HEK293 (cell line): ENCODE data around the gene AHSA1.

Source experiments
- CTCF ChIA-PET: fragments of 350-600 bp; formaldehyde crosslinking; extraction: SDS; loops from one replicate; lab custom pipeline; 2021; ENCODE audit warnings: antibody characterized with exemption; lab: Yijun Ruan, JAX
- POLR2A ChIA-PET: fragments of 300-600 bp; formaldehyde crosslinking; extraction: SDS; loops from one replicate; lab custom pipeline; 2020; ENCODE audit warnings: antibody characterized with exemption, inconsistent platforms; lab: Yijun Ruan, JAX
- H3K27ac ChIP-seq: fragments of 200-500 bp; sonication (Bioruptor generic); 2 replicates; pipeline ENCODE4 v1.5.1; 2014; ENCODE audit warnings: low read depth, low read length, control low read depth, inconsistent platforms; ENCODE audit errors: extremely low read depth
- H3K36me3 ChIP-seq, 2 experiments: fragments of 200-500 bp in 1 of 2; sonication (Bioruptor generic) in 1 of 2; 1 replicate in 1 of 2; 2 replicates in 1 of 2; pipeline ENCODE4 v1.5.1; 2014 to 2017; ENCODE audit warnings: inconsistent platforms in 2 of 2, low read length in 2 of 2; ENCODE audit not compliant: control insufficient read depth in 2 of 2, insufficient read depth in 1 of 2
- H3K4me1 ChIP-seq: fragments of 200-500 bp; sonication (Bioruptor generic); 2 replicates; pipeline ENCODE4 v1.5.1; 2014; ENCODE audit warnings: mild to moderate bottlenecking, low read length, inconsistent platforms; ENCODE audit not compliant: control insufficient read depth, insufficient read depth
- H3K4me3 ChIP-seq: 2 replicates; pipeline ENCODE4 v1.5.1; 2011; ENCODE audit warnings: low read depth, mild to moderate bottlenecking, control low read depth, low read length, moderate library complexity
- H3K9me3 ChIP-seq: fragments of 200-500 bp; sonication (Bioruptor generic); 2 replicates; pipeline ENCODE4 v1.5.1; 2014; ENCODE audit warnings: low read depth, low read length, inconsistent platforms; ENCODE audit not compliant: control insufficient read depth, insufficient read depth
- FEZF1 ChIP-seq: fragments of 450-650 bp; formaldehyde crosslinking; IDR thresholded peaks from 2 replicates; pipeline ENCODE4 v1.5.1; 2016; ENCODE audit warnings: missing biosample characterization, missing genetic modification characterization
- GFI1B ChIP-seq: fragments of 450-650 bp; formaldehyde crosslinking; IDR thresholded peaks from 2 replicates; pipeline ENCODE4 v1.5.1; 2016; ENCODE audit warnings: missing biosample characterization, missing genetic modification characterization
- GLIS1 ChIP-seq: fragments of 450-650 bp; formaldehyde crosslinking; IDR thresholded peaks from 2 replicates; pipeline ENCODE4 v1.5.1; 2016; ENCODE audit warnings: missing biosample characterization, missing genetic modification characterization
- MYNN ChIP-seq: fragments of 450-650 bp; formaldehyde crosslinking; IDR thresholded peaks from 2 replicates; pipeline ENCODE4 v1.5.1; 2016; ENCODE audit warnings: missing biosample characterization, missing genetic modification characterization, borderline replicate concordance
- ZFP69B ChIP-seq: fragments of 450-650 bp; formaldehyde crosslinking; IDR thresholded peaks from 2 replicates; pipeline ENCODE4 v1.5.1; 2016; ENCODE audit warnings: missing biosample characterization, missing genetic modification characterization
- ZNF155 ChIP-seq: fragments of 450-650 bp; formaldehyde crosslinking; IDR thresholded peaks from 2 replicates; pipeline ENCODE4 v1.5.1; 2016; ENCODE audit warnings: missing biosample characterization, missing genetic modification characterization
- ZNF16 ChIP-seq: fragments of 450-650 bp; formaldehyde crosslinking; IDR thresholded peaks from 2 replicates; pipeline ENCODE4 v1.5.1; 2016; ENCODE audit warnings: low read depth, missing biosample characterization, missing genetic modification characterization
- ZNF174 ChIP-seq: fragments of 450-650 bp; formaldehyde crosslinking; IDR thresholded peaks from 2 replicates; pipeline ENCODE4 v1.5.0; 2017; ENCODE audit warnings: missing biosample characterization, mild to moderate bottlenecking, missing genetic modification characterization
- ZNF221 ChIP-seq: fragments of 450-650 bp; formaldehyde crosslinking; IDR thresholded peaks from 2 replicates; pipeline ENCODE4 v1.5.1; 2017; ENCODE audit warnings: missing biosample characterization, missing genetic modification characterization, borderline replicate concordance
- ZNF223 ChIP-seq: fragments of 450-650 bp; formaldehyde crosslinking; IDR thresholded peaks from 2 replicates; pipeline ENCODE4 v1.5.1; 2016; ENCODE audit warnings: missing biosample characterization, missing genetic modification characterization
- ZNF239 ChIP-seq: fragments of 450-650 bp; formaldehyde crosslinking; IDR thresholded peaks from 2 replicates; pipeline ENCODE4 v1.5.1; 2016; ENCODE audit warnings: missing biosample characterization, missing genetic modification characterization
- ZNF266 ChIP-seq: fragments of 450-650 bp; formaldehyde crosslinking; IDR thresholded peaks from 2 replicates; pipeline ENCODE4 v1.5.1; 2016; ENCODE audit warnings: missing biosample characterization, missing genetic modification characterization, low read depth
- ZNF274 ChIP-seq, 2 experiments: fragments of 200-500 bp in 1 of 2; fragments of 450-650 bp in 1 of 2; sonication (Bioruptor generic) in 1 of 2; formaldehyde crosslinking in 1 of 2; IDR thresholded peaks; 2 replicates each; pipeline versions ENCODE4 v1.5.1 to v1.6.1; 2014 to 2016; ENCODE audit warnings: borderline replicate concordance in 1 of 2, inconsistent platforms in 1 of 2, low read length in 1 of 2, missing biosample characterization in 1 of 2, missing genetic modification characterization in 1 of 2
- ZNF335 ChIP-seq: fragments of 450-650 bp; formaldehyde crosslinking; conservative IDR thresholded peaks from 2 replicates; pipeline ENCODE4 v1.5.1; 2016; ENCODE audit warnings: missing biosample characterization, missing genetic modification characterization
- ZNF366 ChIP-seq: fragments of 450-650 bp; formaldehyde crosslinking; conservative IDR thresholded peaks from 2 replicates; pipeline ENCODE4 v1.5.1; 2016; ENCODE audit warnings: missing biosample characterization, missing genetic modification characterization
- ZNF426 ChIP-seq: fragments of 450-650 bp; formaldehyde crosslinking; IDR thresholded peaks from 2 replicates; pipeline ENCODE4 v1.5.1; 2017; ENCODE audit warnings: missing biosample characterization, missing genetic modification characterization, mild to moderate bottlenecking, inconsistent platforms, moderate library complexity
- ZNF473 ChIP-seq: fragments of 450-650 bp; formaldehyde crosslinking; IDR thresholded peaks from 2 replicates; pipeline ENCODE4 v1.5.1; 2017; ENCODE audit warnings: missing biosample characterization, missing genetic modification characterization
- ZNF48 ChIP-seq: fragments of 450-650 bp; formaldehyde crosslinking; IDR thresholded peaks from 2 replicates; pipeline ENCODE4 v1.5.1; 2016; ENCODE audit warnings: missing biosample characterization, missing genetic modification characterization
- ZNF549 ChIP-seq: fragments of 450-650 bp; IDR thresholded peaks from 2 replicates; pipeline ENCODE4 v1.5.1; 2018; ENCODE audit warnings: missing biosample characterization, missing genetic modification characterization, mild to moderate bottlenecking, inconsistent platforms, moderate library complexity
- ZNF555 ChIP-seq: fragments of 450-650 bp; formaldehyde crosslinking; conservative IDR thresholded peaks from 2 replicates; pipeline ENCODE4 v1.5.1; 2017; ENCODE audit warnings: missing biosample characterization, mild to moderate bottlenecking, missing genetic modification characterization, inconsistent platforms
- ZNF571 ChIP-seq: fragments of 450-650 bp; formaldehyde crosslinking; IDR thresholded peaks from 2 replicates; pipeline ENCODE4 v1.5.0; 2017; ENCODE audit warnings: missing biosample characterization, missing genetic modification characterization
- ZNF580 ChIP-seq: fragments of 450-650 bp; formaldehyde crosslinking; IDR thresholded peaks from 2 replicates; pipeline ENCODE4 v1.5.1; 2016; ENCODE audit warnings: missing biosample characterization, missing genetic modification characterization
- ZNF664 ChIP-seq: fragments of 450-650 bp; formaldehyde crosslinking; IDR thresholded peaks from 2 replicates; pipeline ENCODE4 v1.5.1; 2016; ENCODE audit warnings: missing biosample characterization, missing genetic modification characterization
- ZNF76 ChIP-seq: fragments of 450-650 bp; formaldehyde crosslinking; IDR thresholded peaks from 2 replicates; pipeline ENCODE4; 2016; ENCODE audit warnings: low read depth, missing biosample characterization, missing genetic modification characterization, borderline replicate concordance
- ZNF837 ChIP-seq: fragments of 450-650 bp; formaldehyde crosslinking; IDR thresholded peaks from 2 replicates; pipeline ENCODE4 v1.5.1; 2016; ENCODE audit warnings: missing biosample characterization, missing genetic modification characterization
- TF ChIP-seq, protein P1 (sequence below): fragments of 450-650 bp; formaldehyde crosslinking; IDR thresholded peaks from 2 replicates; pipeline ENCODE4 v1.5.1; 2016; ENCODE audit warnings: missing biosample characterization, missing genetic modification characterization
- TF ChIP-seq, protein P2 (sequence below): fragments of 450-650 bp; formaldehyde crosslinking; IDR thresholded peaks from 2 replicates; pipeline ENCODE4 v1.5.1; 2016; ENCODE audit warnings: missing biosample characterization, missing genetic modification characterization
- TF ChIP-seq, protein P3 (sequence below): fragments of 450-650 bp; formaldehyde crosslinking; IDR thresholded peaks from 2 replicates; pipeline ENCODE4 v1.5.1; 2016; ENCODE audit warnings: missing biosample characterization, missing genetic modification characterization

The AHSA1 gene

DNA sequence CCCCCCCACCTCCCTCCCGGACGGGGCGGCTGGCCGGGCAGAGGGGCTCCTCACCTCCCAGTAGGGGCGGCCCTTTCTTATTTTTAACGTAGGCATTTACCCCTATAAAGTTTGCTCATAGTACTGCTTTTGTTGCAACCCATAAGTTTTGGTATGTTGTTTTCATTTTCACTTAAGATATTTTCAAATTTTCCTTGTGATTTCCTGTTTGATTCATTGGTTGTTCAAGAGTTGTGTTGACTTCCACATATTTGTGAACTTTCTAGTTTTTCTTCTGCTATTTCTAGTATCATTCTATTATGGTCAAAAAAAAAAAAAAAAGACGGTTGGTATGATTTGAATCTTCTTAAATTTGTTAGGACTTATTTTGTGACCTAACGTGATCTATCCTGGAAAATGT lies 41.1 kb upstream of the AHSA1 start (continued):
- TF ChIP-seq GFI1B, result no peak
- no peak for TF ChIP-seq ZNF837 (tag by site-specific recombination)
- TF ChIP-seq GLIS1 (tag by site-specific recombination), result no peak
- no peak for TF ChIP-seq ZNF266 (tag by site-specific recombination)
- TF ChIP-seq ZNF335, result no peak
- no peak for TF ChIP-seq MYNN (tag by site-specific recombination)
- TF ChIP-seq, protein P1, sequence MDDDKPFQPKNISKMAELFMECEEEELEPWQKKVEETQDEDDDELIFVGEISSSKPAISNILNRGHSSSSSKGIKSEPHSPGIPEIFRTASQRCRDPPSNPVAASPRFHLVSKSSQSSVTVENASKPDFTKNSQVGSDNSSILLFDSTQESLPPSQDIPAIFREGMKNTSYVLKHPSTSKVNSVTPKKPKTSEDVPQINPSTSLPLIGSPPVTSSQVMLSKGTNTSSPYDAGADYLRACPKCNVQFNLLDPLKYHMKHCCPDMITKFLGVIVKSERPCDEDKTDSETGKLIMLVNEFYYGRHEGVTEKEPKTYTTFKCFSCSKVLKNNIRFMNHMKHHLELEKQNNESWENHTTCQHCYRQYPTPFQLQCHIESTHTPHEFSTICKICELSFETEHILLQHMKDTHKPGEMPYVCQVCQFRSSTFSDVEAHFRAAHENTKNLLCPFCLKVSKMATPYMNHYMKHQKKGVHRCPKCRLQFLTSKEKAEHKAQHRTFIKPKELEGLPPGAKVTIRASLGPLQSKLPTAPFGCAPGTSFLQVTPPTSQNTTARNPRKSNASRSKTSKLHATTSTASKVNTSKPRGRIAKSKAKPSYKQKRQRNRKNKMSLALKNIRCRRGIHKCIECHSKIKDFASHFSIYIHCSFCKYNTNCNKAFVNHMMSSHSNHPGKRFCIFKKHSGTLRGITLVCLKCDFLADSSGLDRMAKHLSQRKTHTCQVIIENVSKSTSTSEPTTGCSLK (tag by site-specific recombination), result no peak
- no peak for TF ChIP-seq FEZF1 (tag by site-specific recombination)
- TF ChIP-seq ZFP69B (tag by site-specific recombination), result no peak
- no peak for TF ChIP-seq ZNF555
- TF ChIP-seq, protein P2, sequence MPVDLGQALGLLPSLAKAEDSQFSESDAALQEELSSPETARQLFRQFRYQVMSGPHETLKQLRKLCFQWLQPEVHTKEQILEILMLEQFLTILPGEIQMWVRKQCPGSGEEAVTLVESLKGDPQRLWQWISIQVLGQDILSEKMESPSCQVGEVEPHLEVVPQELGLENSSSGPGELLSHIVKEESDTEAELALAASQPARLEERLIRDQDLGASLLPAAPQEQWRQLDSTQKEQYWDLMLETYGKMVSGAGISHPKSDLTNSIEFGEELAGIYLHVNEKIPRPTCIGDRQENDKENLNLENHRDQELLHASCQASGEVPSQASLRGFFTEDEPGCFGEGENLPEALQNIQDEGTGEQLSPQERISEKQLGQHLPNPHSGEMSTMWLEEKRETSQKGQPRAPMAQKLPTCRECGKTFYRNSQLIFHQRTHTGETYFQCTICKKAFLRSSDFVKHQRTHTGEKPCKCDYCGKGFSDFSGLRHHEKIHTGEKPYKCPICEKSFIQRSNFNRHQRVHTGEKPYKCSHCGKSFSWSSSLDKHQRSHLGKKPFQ (tag by site-specific recombination), result no peak

- Histone ChIP-seq H3K9me3 (no peaks in the 10 kb centered on the region), H3K27ac (no peak overlapping the region), H3K4me3 (no peak overlapping the region), H3K4me1 (no peaks in the 10 kb centered on the region)
- CTCF ChIA-PET, result interaction anchor here (0.7 kb wide), 1 partner anchor 14 kb away, joined by 3 read pairs; no protein-coding TSS in a partner anchor
- TF ChIP-seq ZNF664 (tag by site-specific recombination) (no peak), ZNF473 (tag by site-specific recombination) (no peak), ZNF426 (tag by site-specific recombination) (no peak)
- TF ChIP-seq, protein P3, sequence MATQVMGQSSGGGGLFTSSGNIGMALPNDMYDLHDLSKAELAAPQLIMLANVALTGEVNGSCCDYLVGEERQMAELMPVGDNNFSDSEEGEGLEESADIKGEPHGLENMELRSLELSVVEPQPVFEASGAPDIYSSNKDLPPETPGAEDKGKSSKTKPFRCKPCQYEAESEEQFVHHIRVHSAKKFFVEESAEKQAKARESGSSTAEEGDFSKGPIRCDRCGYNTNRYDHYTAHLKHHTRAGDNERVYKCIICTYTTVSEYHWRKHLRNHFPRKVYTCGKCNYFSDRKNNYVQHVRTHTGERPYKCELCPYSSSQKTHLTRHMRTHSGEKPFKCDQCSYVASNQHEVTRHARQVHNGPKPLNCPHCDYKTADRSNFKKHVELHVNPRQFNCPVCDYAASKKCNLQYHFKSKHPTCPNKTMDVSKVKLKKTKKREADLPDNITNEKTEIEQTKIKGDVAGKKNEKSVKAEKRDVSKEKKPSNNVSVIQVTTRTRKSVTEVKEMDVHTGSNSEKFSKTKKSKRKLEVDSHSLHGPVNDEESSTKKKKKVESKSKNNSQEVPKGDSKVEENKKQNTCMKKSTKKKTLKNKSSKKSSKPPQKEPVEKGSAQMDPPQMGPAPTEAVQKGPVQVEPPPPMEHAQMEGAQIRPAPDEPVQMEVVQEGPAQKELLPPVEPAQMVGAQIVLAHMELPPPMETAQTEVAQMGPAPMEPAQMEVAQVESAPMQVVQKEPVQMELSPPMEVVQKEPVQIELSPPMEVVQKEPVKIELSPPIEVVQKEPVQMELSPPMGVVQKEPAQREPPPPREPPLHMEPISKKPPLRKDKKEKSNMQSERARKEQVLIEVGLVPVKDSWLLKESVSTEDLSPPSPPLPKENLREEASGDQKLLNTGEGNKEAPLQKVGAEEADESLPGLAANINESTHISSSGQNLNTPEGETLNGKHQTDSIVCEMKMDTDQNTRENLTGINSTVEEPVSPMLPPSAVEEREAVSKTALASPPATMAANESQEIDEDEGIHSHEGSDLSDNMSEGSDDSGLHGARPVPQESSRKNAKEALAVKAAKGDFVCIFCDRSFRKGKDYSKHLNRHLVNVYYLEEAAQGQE (tag by site-specific recombination), result no peak
- TF ChIP-seq, all 188 proteins: peak for 0
- POLR2A ChIA-PET, result no interaction called here
- peaks cover 0 to 43% of the 10 kb centered on the region in 2 experiments; a peak in 1 of 3 replicates for H3K36me3 ChIP-seq
Observed at GRCh38 chr14:77421201-77421600, 36.7 kb upstream of the AHSA1 start.

- Histone ChIP-seq H3K9me3 (no peaks in the 10 kb centered on the region), H3K36me3 (peaks cover 0 to 65% of the 10 kb centered on the region in 2 experiments; a peak in 1 of 3 replicates), H3K27ac (no peak within 1 kb of the TSS), H3K4me1 (no peaks in the 10 kb centered on the region), H3K4me3 (no peak within 1 kb of the TSS)
- ChIA-PET CTCF (no interaction called here), POLR2A (no interaction called here)
- TF ChIP-seq ZNF274 (IDR thresholded peaks at IDR 0.05; ENCODE audit: low read length) (no peak), ZNF274 (tag by site-specific recombination; IDR thresholded peaks at IDR 0.05; ENCODE audit: borderline replicate concordance) (no peak), ZNF174 (tag by site-specific recombination) (no peak), ZFP69B (tag by site-specific recombination) (no peak), ZNF221 (tag by site-specific recombination) (no peak), ZNF549 (no peak), ZNF366 (tag by site-specific recombination) (no peak), ZNF223 (tag by site-specific recombination) (no peak), ZNF239 (tag by site-specific recombination) (no peak), ZNF155 (tag by site-specific recombination) (no peak), ZNF580 (tag by site-specific recombination) (no peak), ZNF16 (no peak), ZNF335 (no peak), ZNF48 (no peak), ZNF571 (tag by site-specific recombination) (no peak), ZNF76 (no peak)
Observed at GRCh38 chr14:77423423-77423822, 34.5 kb upstream of the AHSA1 start, which contains the start of gene NOXRED1. Gene NOXRED1 (minus strand): TSS chr14:77423523. CDS start chr14:77422889, 634 bp downstream.
